Fibroblast of the conjunctiva (primary cell): ENCODE data around the gene PODXL.

ENCODE experiments used
- DNase-seq: peaks from one replicate; pipeline ENCODE4 v3.0.0-alpha.2; 2010; ENCODE audit warnings: low read depth

Gene PODXL

GRCh38 chr7:131556053-131556908 lies at the start of gene PODXL:
PODXL (minus strand) TSS chr7:131556628; CDS start chr7:131556359, 269 bp downstream.
- no peak for DNase-seq

GRCh38 chr7:131605280-131605878 lies 49.0 kb upstream of the PODXL start:
- no peak for DNase-seq

- no peak for DNase-seq
Observed at GRCh38 chr7:131604841-131605279, 48.4 kb upstream of the PODXL start.

- no peak for DNase-seq
Observed at GRCh38 chr7:131603932-131604331, 47.5 kb upstream of the PODXL start.

- no peak for DNase-seq
Observed at GRCh38 chr7:131602994-131603372, 46.6 kb upstream of the PODXL start.

- DNase-seq: no peak
Observed at GRCh38 chr7:131602304-131602993, 46.0 kb upstream of the PODXL start.

GRCh38 chr7:131600085-131600881 lies 43.9 kb upstream of the PODXL start:
- no peak for DNase-seq

GRCh38 chr7:131596785-131597184 lies 40.4 kb upstream of the PODXL start:
- no peak for DNase-seq

- DNase-seq: no peak
Observed at GRCh38 chr7:131595699-131596098, 39.3 kb upstream of the PODXL start.

GRCh38 chr7:131591687-131592319 lies 35.4 kb upstream of the PODXL start:
- DNase-seq: no peak

GRCh38 chr7:131587315-131587923 lies 31.0 kb upstream of the PODXL start:
- DNase-seq: no peak

- no peak for DNase-seq
Observed at GRCh38 chr7:131586759-131587158, 30.3 kb upstream of the PODXL start.

GRCh38 chr7:131586259-131586658 lies 29.8 kb upstream of the PODXL start:
- DNase-seq: no peak

- DNase-seq: no peak
Observed at GRCh38 chr7:131583430-131583829, 27.0 kb upstream of the PODXL start.

- DNase-seq: no peak
Observed at GRCh38 chr7:131581241-131582051, 25.0 kb upstream of the PODXL start.

GRCh38 chr7:131578602-131579001 lies 22.2 kb upstream of the PODXL start:
- DNase-seq: no peak

GRCh38 chr7:131574741-131575140 lies 18.3 kb upstream of the PODXL start:
- no peak for DNase-seq

- no peak for DNase-seq
Observed at GRCh38 chr7:131570401-131570800, 14.0 kb upstream of the PODXL start.

GRCh38 chr7:131568970-131569369 lies 12.5 kb upstream of the PODXL start:
- DNase-seq: no peak

- DNase-seq: no peak
Observed at GRCh38 chr7:131568510-131568909, 12.1 kb upstream of the PODXL start.
